Measurements from ENCODE around the gene PSKH1.

PSKH1 gene

GRCh38 chr16:67865318-67865717 is 27.7 kb upstream of the PSKH1 start:
- no peak for DNase-seq (ENCODE audit: low read depth in 1 of 2, low spot score in 1 of 2)

DNA sequence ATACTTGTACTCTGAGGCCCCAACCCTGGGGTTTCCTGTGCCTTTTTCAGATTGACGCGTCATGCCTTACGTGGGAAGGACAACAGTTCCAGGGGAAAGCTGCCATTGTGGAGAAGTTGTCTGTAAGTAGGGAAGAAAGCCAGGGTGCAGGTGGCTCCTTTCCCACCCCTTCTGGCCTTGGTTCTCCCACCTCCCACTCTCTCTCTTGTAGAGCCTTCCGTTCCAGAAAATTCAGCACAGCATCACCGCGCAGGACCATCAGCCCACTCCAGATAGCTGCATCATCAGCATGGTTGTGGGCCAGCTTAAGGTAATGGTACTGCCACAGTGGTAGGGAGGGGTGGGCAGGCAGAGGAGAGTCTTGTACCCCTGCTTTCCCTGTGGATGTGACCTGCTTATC is 24.8 kb upstream of the PSKH1 start:
- no peak for DNase-seq (ENCODE audit: low read depth in 1 of 2, low spot score in 1 of 2)

DNA sequence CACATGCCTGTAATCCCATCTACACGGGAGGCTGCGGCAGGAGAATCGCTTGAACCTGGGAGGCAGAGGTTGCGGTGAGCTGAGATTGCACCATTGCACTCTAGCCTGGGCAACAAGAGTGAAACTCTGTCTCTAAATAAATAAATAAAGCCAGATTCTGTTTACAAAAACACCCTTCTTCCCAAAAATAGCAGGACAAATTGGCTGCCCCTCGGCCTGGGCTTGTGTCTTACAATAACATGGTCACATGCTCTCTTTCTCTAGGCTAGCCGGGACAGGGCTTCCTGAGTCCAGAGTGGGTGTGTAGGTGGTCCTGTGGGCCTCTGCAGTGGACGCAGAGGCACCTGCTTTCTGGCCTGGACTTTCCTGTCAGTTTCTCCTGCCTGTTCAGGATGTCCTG is 23.4 kb upstream of the PSKH1 start:
- DNase-seq (ENCODE audit: low read depth in 1 of 2, low spot score in 1 of 2): no peak

- DNase-seq (ENCODE audit: low read depth in 1 of 2, low spot score in 1 of 2): no peak
Observed at GRCh38 chr16:67871256-67871655, 21.8 kb upstream of the PSKH1 start.

- no peak for DNase-seq (ENCODE audit: low read depth in 1 of 2, low spot score in 1 of 2)
Observed at GRCh38 chr16:67872131-67872630, 20.9 kb upstream of the PSKH1 start.

DNA sequence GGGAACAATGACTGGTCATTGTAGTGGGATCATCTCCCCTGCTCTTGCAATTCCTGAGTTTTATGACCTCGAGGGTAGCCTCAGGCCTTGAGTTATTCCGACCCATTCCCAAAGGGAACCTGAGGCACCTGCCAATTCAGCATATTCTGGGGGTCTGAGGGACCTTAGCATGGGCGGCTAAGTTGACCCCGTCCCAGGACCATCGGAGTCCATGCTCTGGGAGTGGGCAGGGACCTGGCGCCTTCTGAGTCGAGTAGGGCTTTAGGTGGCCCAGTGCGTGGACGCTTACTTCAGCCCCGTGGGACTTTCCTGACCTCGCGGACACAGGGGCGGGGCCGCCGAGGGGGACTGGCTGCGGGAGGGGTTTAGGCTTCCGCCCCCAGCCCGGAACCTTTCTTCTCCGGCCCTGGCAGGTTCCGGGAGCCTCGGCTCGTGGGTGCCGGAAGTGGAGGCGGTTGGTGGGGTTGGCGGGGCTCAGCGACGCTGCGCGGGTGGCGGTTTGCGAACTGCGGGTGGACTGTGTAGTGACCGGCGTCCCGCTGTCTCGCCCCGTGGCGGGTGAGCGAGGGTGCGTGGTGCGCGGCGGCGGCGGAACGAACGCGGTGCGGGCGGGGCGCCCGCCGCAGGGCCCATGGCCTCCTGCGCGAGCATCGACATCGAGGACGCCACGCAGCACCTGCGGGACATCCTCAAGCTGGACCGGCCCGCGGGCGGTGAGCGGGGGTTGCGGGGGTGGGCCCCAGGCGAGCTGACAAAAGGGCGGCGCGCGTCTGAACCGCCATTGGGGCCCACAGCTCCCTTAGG is 20.2 kb upstream of the PSKH1 start, which contains the start of gene EDC4:
Gene EDC4, plus strand, starts transcription at position 422 of the 804 bp plus-strand sequence. Its CDS starts 210 bp downstream, at position 632.
- peak; percentile 82 to 84 for DNase-seq (ENCODE audit: low read depth in 1 of 2, low spot score in 1 of 2)

- DNase-seq (ENCODE audit: low read depth in 1 of 2, low spot score in 1 of 2): no peak
Observed at GRCh38 chr16:67873435-67874370, 19.4 kb upstream of the PSKH1 start.

GRCh38 chr16:67874372-67874771 is 18.7 kb upstream of the PSKH1 start:
- no peak for DNase-seq (ENCODE audit: low read depth in 1 of 2, low spot score in 1 of 2)

DNA sequence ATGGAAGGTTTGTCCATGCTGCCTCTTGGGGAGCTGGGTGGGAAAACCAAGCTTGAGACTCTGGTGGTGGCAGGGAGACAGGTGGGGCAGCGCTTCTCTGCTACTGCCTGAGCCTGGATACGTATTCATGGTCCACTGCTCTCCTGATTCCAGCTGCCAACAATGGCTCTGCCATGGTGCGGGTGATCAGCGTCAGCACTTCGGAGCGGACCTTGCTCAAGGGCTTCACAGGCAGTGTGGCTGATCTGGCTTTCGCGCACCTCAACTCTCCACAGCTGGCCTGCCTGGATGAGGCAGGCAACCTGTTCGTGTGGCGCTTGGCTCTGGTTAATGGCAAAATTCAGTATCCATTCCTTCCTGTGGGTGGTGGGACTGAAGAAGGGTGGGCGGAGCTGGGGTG is 16.0 kb upstream of the PSKH1 start:
- no peak for DNase-seq (ENCODE audit: low read depth in 1 of 2, low spot score in 1 of 2)

DNA sequence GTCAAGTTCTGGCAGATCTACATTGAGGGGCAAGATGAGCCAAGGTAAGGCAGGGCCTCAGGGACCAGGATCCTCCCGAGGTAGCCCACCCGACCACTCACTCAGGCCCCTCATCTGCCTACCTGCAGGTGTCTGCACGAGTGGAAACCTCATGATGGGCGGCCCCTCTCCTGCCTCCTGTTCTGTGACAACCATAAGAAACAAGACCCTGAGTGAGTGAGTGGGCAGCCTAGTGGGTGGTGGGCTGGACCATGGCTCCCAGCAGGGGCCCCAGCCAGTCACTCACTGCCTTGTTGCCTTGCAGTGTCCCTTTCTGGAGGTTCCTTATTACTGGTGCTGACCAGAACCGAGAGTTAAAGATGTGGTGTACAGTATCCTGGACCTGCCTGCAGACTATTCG is 14.8 kb upstream of the PSKH1 start:
- DNase-seq (ENCODE audit: low read depth in 1 of 2, low spot score in 1 of 2): no peak

DNA sequence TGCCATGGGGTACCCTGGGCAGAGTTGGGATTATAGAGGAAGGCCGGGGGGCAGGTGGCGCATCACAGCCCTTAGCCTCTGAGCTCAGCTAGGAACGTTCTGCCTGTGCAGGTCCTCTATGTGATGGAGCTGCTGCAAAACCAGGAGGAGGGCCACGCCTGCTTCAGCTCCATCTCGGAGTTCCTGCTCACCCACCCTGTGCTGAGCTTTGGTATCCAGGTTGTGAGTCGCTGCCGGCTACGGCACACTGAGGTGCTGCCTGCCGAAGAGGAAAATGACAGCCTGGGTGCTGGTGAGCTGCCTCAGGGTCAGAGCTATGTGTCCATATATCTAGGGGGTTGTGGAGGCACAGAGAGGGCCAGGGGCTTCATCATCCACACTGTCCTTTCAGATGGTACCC is 14.2 kb upstream of the PSKH1 start:
- DNase-seq (ENCODE audit: low read depth in 1 of 2, low spot score in 1 of 2): no peak

- DNase-seq (ENCODE audit: low read depth in 1 of 2, low spot score in 1 of 2): no peak
Observed at GRCh38 chr16:67879462-67879861, 13.6 kb upstream of the PSKH1 start.

GRCh38 chr16:67879936-67880335 is 13.1 kb upstream of the PSKH1 start:
- DNase-seq (ENCODE audit: low read depth in 1 of 2, low spot score in 1 of 2): no peak

DNA sequence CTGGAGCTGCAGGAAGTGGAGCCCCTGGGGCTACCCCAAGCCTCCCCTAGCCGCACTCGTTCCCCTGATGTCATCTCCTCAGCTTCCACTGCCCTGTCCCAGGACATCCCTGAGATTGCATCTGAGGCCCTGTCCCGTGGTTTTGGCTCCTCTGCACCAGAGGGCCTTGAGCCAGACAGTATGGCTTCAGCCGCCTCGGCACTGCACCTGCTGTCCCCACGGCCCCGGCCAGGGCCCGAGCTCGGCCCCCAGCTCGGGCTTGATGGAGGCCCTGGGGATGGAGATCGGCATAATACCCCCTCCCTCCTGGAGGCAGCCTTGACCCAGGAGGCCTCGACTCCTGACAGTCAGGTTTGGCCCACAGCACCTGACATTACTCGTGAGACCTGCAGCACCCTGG is 12.5 kb upstream of the PSKH1 start:
- DNase-seq (ENCODE audit: low read depth in 1 of 2, low spot score in 1 of 2): no peak

DNA sequence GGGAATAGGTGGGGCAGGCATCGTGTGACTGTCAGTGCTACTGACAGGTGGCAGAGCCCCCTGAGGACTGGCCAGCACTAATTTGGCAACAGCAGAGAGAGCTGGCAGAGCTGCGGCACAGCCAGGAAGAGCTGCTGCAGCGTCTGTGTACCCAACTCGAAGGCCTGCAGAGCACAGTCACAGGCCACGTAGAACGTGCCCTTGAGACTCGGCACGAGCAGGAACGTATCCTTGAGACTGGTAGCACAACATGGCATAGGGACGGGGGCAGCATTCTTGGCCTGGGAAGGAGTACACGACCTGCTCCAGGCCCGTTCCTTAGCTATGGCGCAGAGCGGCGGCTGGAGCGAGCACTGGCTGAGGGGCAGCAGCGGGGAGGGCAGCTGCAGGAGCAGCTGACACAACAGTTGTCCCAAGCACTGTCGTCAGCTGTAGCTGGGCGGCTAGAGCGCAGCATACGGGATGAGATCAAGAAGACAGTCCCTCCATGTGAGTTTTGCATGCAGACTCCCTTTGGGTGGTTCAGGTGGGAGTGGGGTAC is 11.4 kb upstream of the PSKH1 start:
- no peak for DNase-seq (ENCODE audit: low read depth in 1 of 2, low spot score in 1 of 2)

DNA sequence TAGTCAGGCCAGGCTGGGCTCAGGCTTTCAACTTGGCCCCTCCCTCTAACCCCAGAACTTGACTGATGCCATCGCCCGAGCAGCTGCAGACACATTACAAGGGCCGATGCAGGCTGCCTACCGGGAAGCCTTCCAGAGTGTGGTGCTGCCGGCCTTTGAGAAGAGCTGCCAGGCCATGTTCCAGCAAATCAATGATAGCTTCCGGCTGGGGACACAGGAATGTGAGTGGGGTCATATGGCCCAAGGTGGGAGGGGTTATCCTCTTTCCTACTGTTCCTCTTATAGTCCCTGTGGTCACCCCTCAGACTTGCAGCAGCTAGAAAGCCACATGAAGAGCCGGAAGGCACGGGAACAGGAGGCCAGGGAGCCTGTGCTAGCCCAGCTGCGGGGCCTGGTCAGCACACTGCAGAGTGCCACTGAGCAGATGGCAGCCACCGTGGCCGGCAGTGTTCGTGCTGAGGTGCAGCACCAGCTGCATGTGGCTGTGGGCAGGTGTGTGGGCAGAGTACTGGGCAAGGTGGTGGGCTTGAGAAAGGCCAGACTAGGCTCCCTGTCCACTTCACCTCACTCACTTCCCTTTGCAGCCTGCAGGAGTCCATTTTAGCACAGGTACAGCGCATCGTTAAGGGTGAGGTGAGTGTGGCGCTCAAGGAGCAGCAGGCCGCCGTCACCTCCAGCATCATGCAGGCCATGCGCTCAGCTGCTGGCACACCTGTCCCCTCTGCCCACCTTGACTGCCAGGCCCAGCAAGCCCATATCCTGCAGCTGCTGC is 10.5 kb upstream of the PSKH1 start:
- DNase-seq (ENCODE audit: low read depth in 1 of 2, low spot score in 1 of 2): no peak

DNA sequence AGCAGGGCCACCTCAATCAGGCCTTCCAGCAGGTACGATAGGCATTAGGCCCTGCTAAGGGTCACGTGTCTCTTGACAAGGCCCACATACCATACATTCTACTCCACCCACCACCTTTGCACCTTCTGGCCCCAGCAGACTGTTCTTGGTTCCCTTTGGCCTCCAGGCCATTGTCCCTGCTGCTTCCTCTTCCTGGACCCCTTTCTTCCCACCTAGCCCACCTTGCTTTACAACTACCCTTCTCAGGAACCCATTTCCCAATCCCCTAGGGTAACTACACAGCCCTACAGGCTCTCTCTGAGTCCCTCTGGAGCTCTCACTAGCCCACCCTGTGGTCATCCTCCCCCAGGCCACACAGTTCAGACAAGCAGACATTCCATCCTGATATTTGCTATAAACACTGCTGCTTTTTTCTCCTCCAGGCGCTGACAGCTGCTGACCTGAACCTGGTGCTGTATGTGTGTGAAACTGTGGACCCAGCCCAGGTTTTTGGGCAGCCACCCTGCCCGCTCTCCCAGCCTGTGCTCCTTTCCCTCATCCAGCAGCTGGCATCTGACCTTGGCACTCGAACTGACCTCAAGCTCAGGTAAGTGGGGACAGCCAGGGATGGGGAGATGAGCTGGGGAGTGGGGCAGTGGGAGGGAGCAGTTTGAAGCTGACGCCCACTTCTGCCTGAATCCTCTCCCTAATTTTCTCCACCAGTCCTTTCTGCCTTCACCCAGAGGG is 9.7 kb upstream of the PSKH1 start:
- no peak for DNase-seq (ENCODE audit: low read depth in 1 of 2, low spot score in 1 of 2)

DNA sequence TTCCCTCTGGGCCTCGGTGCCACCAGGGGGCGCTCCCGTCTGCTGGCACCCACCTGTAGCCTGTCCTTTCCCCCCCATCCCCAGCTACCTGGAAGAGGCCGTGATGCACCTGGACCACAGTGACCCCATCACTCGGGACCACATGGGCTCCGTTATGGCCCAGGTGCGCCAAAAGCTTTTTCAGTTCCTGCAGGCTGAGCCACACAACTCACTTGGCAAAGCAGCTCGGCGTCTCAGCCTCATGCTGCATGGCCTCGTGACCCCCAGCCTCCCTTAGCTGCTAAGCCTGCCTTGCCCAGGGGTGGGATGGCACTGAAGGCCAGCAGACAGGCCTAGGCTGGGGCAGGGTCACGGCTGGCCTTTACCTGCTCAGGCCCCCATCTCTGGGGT is 9.2 kb upstream of the PSKH1 start:
- DNase-seq (ENCODE audit: low read depth in 1 of 2, low spot score in 1 of 2): peak; percentile 51 to 59

- no peak for DNase-seq (ENCODE audit: low read depth in 1 of 2, low spot score in 1 of 2)
Observed at GRCh38 chr16:67884684-67885083, 8.4 kb upstream of the PSKH1 start, which contains the start of gene NRN1L. NRN1L (plus strand) TSS chr16:67884885; CDS start chr16:67884904, 19 bp downstream.

GRCh38 chr16:67885545-67885944 is 7.5 kb upstream of the PSKH1 start:
- DNase-seq (ENCODE audit: low read depth in 1 of 2, low spot score in 1 of 2): no peak

All from activated CD4-positive, alpha-beta T cell treated with anti-CD3 and anti-CD28 coated beads, Interleukin-2, amount 50 U/mL, for 24 hours (primary cell).